ENCODE results near the gene OPCML.

- peak; percentile 22; the same call in 1 of the 2 replicates for TF ChIP-seq CTCF (IDR thresholded peaks at IDR 0.05; ENCODE audit: low read length)
- TF ChIP-seq EZH2 (IDR thresholded peaks at IDR 0.05; ENCODE audit: borderline replicate concordance, low read length) = no peak
Observed at GRCh38 chr11:132402071-132402684, 1130.1 kb downstream of the OPCML start.

Measured in OCI-LY1 (cell line).